Stimulated activated CD4-positive, alpha-beta T cell treated with anti-CD3 and anti-CD28 coated beads, Interleukin-12 subunit alpha, Interleukin-12 subunit beta, amount 100 ng/mL, for 4 hours (primary cell): ENCODE measurements around the gene MSI2.

Experiments
- DNase-seq: peaks from one replicate; pipeline ENCODE4 v3.0.0-alpha.2; 2020

MSI2 gene

GRCh38 chr17:57533684-57534305, 277.5 kb downstream of the MSI2 start:
- no peak for DNase-seq

GRCh38 chr17:57534863-57535248, 278.5 kb downstream of the MSI2 start:
- DNase-seq: no peak

- DNase-seq: no peak
Observed at GRCh38 chr17:57535249-57535966, 279.1 kb downstream of the MSI2 start.

GRCh38 chr17:57536289-57536688, 280.0 kb downstream of the MSI2 start:
- DNase-seq: no peak

- DNase-seq: no peak
Observed at GRCh38 chr17:57536789-57537523, 280.6 kb downstream of the MSI2 start.

GRCh38 chr17:57537524-57538410, 281.4 kb downstream of the MSI2 start:
- no peak for DNase-seq

GRCh38 chr17:57538736-57539456, 282.6 kb downstream of the MSI2 start:
- no peak for DNase-seq

- no peak for DNase-seq
Observed at GRCh38 chr17:57539529-57540301, 283.4 kb downstream of the MSI2 start.

- DNase-seq: no peak
Observed at GRCh38 chr17:57540596-57540995, 284.3 kb downstream of the MSI2 start.

- DNase-seq: no peak
Observed at GRCh38 chr17:57541049-57541448, 284.7 kb downstream of the MSI2 start.

- no peak for DNase-seq
Observed at GRCh38 chr17:57541472-57542394, 285.4 kb downstream of the MSI2 start.

GRCh38 chr17:57542510-57542909, 286.2 kb downstream of the MSI2 start:
- no peak for DNase-seq

GRCh38 chr17:57543230-57543629, 286.9 kb downstream of the MSI2 start:
- no peak for DNase-seq

- DNase-seq: no peak
Observed at GRCh38 chr17:57544401-57544800, 288.1 kb downstream of the MSI2 start.

GRCh38 chr17:57544834-57545463, 288.6 kb downstream of the MSI2 start:
- no peak for DNase-seq

- no peak for DNase-seq
Observed at GRCh38 chr17:57545731-57546342, 289.5 kb downstream of the MSI2 start.

GRCh38 chr17:57548421-57549410, 292.4 kb downstream of the MSI2 start:
- DNase-seq: no peak

- DNase-seq: no peak
Observed at GRCh38 chr17:57549468-57549867, 293.1 kb downstream of the MSI2 start.
